GM12872 (cell line): ENCODE data around the gene SEPTIN1.

ENCODE experiments used
- CTCF ChIP-seq: IDR thresholded peaks from 3 replicates; pipeline ENCODE4 v1.5.1; 2011; ENCODE audit warnings: low read depth, mild to moderate bottlenecking, low read length, moderate library complexity; ENCODE audit not compliant: insufficient read depth

SEPTIN1 gene

GRCh38 chr16:30397776-30398660 is 15.7 kb upstream of the SEPTIN1 start:
- TF ChIP-seq CTCF: no peak

GRCh38 chr16:30397056-30397455 is 14.7 kb upstream of the SEPTIN1 start:
- TF ChIP-seq CTCF: no peak

- TF ChIP-seq CTCF: no peak
These were observed 13.7 kb upstream of the SEPTIN1 start for GRCh38 chr16:30395992-30396585.

- peak; percentile 40; the same call in 1 of the 3 replicates for TF ChIP-seq CTCF
These were observed 13.0 kb upstream of the SEPTIN1 start, which contains the start of gene ZNF48 for GRCh38 chr16:30395155-30395991. Gene ZNF48, plus strand, starts transcription at chr16:30395420. Its CDS starts 375 bp downstream, at chr16:30395795.

GRCh38 chr16:30394592-30395154 is 12.3 kb upstream of the SEPTIN1 start:
- TF ChIP-seq CTCF: no peak

GRCh38 chr16:30383521-30383920 is 1.2 kb upstream of the SEPTIN1 start:
- TF ChIP-seq CTCF: no peak
